NT2/D1 (cell line): ENCODE measurements around the gene PRPF40A.
"Not testable (repeated sequence)": the region's sequence is repeated elsewhere in the genome, so short reads cannot be mapped to it uniquely, and the experiment has no call there.

Source experiments
- DNase-seq: peaks from one replicate; pipeline ENCODE4 v3.0.0-alpha.2; 2011; ENCODE audit warnings: low read depth, low spot score
- H3K27me3 ChIP-seq: 2 replicates; pipeline ENCODE4 v1.6.0; 2011; ENCODE audit warnings: mild to moderate bottlenecking; ENCODE audit not compliant: insufficient read length, insufficient read depth
- H3K36me3 ChIP-seq: 2 replicates; pipeline ENCODE4 v1.6.1; 2011; ENCODE audit warnings: mild to moderate bottlenecking, low read length, mixed read lengths; ENCODE audit not compliant: insufficient read depth, insufficient read length
- H3K4me1 ChIP-seq: 2 replicates; pipeline ENCODE4 v1.5.1; 2011; ENCODE audit not compliant: insufficient read depth, insufficient read length
- H3K4me3 ChIP-seq: 2 replicates; pipeline ENCODE4 v1.5.1; 2011; ENCODE audit warnings: low read depth; ENCODE audit not compliant: insufficient read length
- H3K9ac ChIP-seq: 2 replicates; pipeline ENCODE4 v1.6.0; 2011; ENCODE audit warnings: low read depth; ENCODE audit not compliant: insufficient read length
- H3K9me3 ChIP-seq: 2 replicates; pipeline ENCODE4 v1.5.1; 2011; ENCODE audit warnings: mild to moderate bottlenecking, low read length; ENCODE audit not compliant: insufficient read depth
- SUZ12 ChIP-seq: IDR thresholded peaks from 2 replicates; pipeline ENCODE4 v1.6.1; 2011; ENCODE audit not compliant: insufficient read length, insufficient read depth; ENCODE audit errors: extremely low read depth
- YY1 ChIP-seq: IDR thresholded peaks from 2 replicates; pipeline ENCODE4 v1.6.1; 2011; ENCODE audit not compliant: insufficient read length, insufficient read depth
- ZNF274 ChIP-seq: IDR thresholded peaks from 2 replicates; pipeline ENCODE4 v1.6.1; 2011; ENCODE audit warnings: mild to moderate bottlenecking, low read depth, low read length

PRPF40A gene

GRCh38 chr2:152717228-152718075, at the start of gene PRPF40A:
Gene PRPF40A (minus strand): TSS chr2:152717461. CDS start chr2:152717439, 22 bp downstream.
- TF ChIP-seq ZNF274 (no peak), YY1 (no peak), SUZ12 (no peak)
- H3K9me3 ChIP-seq, result no peaks in the 10 kb centered on the region
- no peaks in the 10 kb centered on the region for H3K27me3 ChIP-seq
- peak within 1 kb of the TSS; percentile 99 for H3K9ac ChIP-seq
- H3K36me3 ChIP-seq, result peaks cover 59% of the 10 kb centered on the region
- peak; percentile 97 for DNase-seq
- no peaks in the 10 kb centered on the region for H3K4me1 ChIP-seq
- peak within 1 kb of the TSS; percentile 97 for H3K4me3 ChIP-seq

- H3K9ac ChIP-seq, result no peak overlapping the region
- no peak overlapping the region for H3K4me3 ChIP-seq
- no peak for DNase-seq
- TF ChIP-seq YY1, result no peak
- no peak for TF ChIP-seq SUZ12
- no peak for TF ChIP-seq ZNF274
- no peaks in the 10 kb centered on the region for H3K27me3 ChIP-seq
- no peaks in the 10 kb centered on the region for H3K4me1 ChIP-seq
- H3K36me3 ChIP-seq, result peaks cover 16% of the 10 kb centered on the region
- H3K9me3 ChIP-seq, result no peaks in the 10 kb centered on the region
These were observed 49.7 kb upstream of the PRPF40A start for GRCh38 chr2:152766928-152767327.

GRCh38 chr2:152763651-152764050, 46.4 kb upstream of the PRPF40A start:
- TF ChIP-seq ZNF274, result no peak
- no peak for TF ChIP-seq SUZ12
- no peak for TF ChIP-seq YY1
- no peak for DNase-seq
- no peaks in the 10 kb centered on the region for H3K4me1 ChIP-seq
- no peaks in the 10 kb centered on the region for H3K9me3 ChIP-seq
- H3K9ac ChIP-seq, result no peak overlapping the region
- H3K4me3 ChIP-seq, result no peak overlapping the region
- peaks cover 39% of the 10 kb centered on the region for H3K36me3 ChIP-seq
- no peaks in the 10 kb centered on the region for H3K27me3 ChIP-seq

- peaks cover 40% of the 10 kb centered on the region for H3K36me3 ChIP-seq
- not testable (repeated sequence) for H3K4me3 ChIP-seq
These were observed 45.9 kb upstream of the PRPF40A start for GRCh38 chr2:152763208-152763607.

GRCh38 chr2:152762202-152762601, 44.9 kb upstream of the PRPF40A start:
- no peak for TF ChIP-seq YY1
- TF ChIP-seq SUZ12, result no peak
- no peak for TF ChIP-seq ZNF274
- H3K9me3 ChIP-seq, result no peaks in the 10 kb centered on the region
- H3K4me1 ChIP-seq, result no peaks in the 10 kb centered on the region
- H3K27me3 ChIP-seq, result no peaks in the 10 kb centered on the region
- H3K9ac ChIP-seq, result no peak overlapping the region
- DNase-seq, result peak; percentile 11
- peaks cover 46% of the 10 kb centered on the region for H3K36me3 ChIP-seq
- H3K4me3 ChIP-seq, result no peak overlapping the region

More at GRCh38 chr2:152763208-152763607, 45.9 kb upstream of the PRPF40A start:
- not testable (repeated sequence) for H3K9ac ChIP-seq, H3K27me3 ChIP-seq, DNase-seq, H3K9me3 ChIP-seq, H3K4me1 ChIP-seq

GRCh38 chr2:152761214-152761613, 44.0 kb upstream of the PRPF40A start:
- Histone ChIP-seq H3K9ac (no peak overlapping the region), H3K27me3 (no peaks in the 10 kb centered on the region), H3K36me3 (peaks cover 53% of the 10 kb centered on the region), H3K4me1 (no peaks in the 10 kb centered on the region), H3K4me3 (no peak overlapping the region), H3K9me3 (no peaks in the 10 kb centered on the region)
- DNase-seq, result no peak
- TF ChIP-seq YY1 (no peak), ZNF274 (no peak), SUZ12 (no peak)

GRCh38 chr2:152759290-152760072, 42.2 kb upstream of the PRPF40A start:
- no peaks in the 10 kb centered on the region for H3K4me1 ChIP-seq
- peaks cover 63% of the 10 kb centered on the region for H3K36me3 ChIP-seq
- H3K4me3 ChIP-seq, result no peak overlapping the region
- H3K9me3 ChIP-seq, result no peaks in the 10 kb centered on the region
- DNase-seq, result no peak
- no peak overlapping the region for H3K9ac ChIP-seq
- no peaks in the 10 kb centered on the region for H3K27me3 ChIP-seq
- TF ChIP-seq ZNF274 (no peak), SUZ12 (no peak), YY1 (no peak)
